H7 (cell line): ENCODE data around the gene SHB. TPM values are rescaled to one million over a fixed set of nuclear protein-coding genes. Genes with fewer than 3 reads are reported as not detected.
A peak's percentile ranks its signal among the peaks of the same experiment; 100 is the strongest.
"Not testable (repeated sequence)": the region's sequence is repeated elsewhere in the genome, so short reads cannot be mapped to it uniquely, and the experiment has no call there.

Source experiments
- DNase-seq: peaks from one replicate; pipeline ENCODE4 v3.0.0; 2012
- H3K27me3 ChIP-seq: 2 replicates; pipeline ENCODE4 v1.6.0; 2011; ENCODE audit warnings: mild to moderate bottlenecking, low read length; ENCODE audit not compliant: control insufficient read depth, insufficient read depth
- H3K36me3 ChIP-seq: replicated peaks from 2 replicates; pipeline ENCODE4 v1.5.1; 2011; ENCODE audit warnings: low read length; ENCODE audit not compliant: control insufficient read depth, insufficient read depth
- H3K4me3 ChIP-seq: 2 replicates; pipeline ENCODE4 v1.5.1; 2011; ENCODE audit warnings: low read depth, mild to moderate bottlenecking, control low read depth, low read length, moderate library complexity; ENCODE audit not compliant: insufficient read depth
- total RNA-seq: library from RNA; depleted of rRNA; stranded (reverse); fragments of >200 nt; shearing (Covaris generic); gene quantifications from 2 replicates; pipeline ENCODE4 v1.2.3, GENCODE V29; 2014

The SHB gene
- total RNA-seq, 1 experiment from 2014 or later = 18.0 TPM

DNA sequence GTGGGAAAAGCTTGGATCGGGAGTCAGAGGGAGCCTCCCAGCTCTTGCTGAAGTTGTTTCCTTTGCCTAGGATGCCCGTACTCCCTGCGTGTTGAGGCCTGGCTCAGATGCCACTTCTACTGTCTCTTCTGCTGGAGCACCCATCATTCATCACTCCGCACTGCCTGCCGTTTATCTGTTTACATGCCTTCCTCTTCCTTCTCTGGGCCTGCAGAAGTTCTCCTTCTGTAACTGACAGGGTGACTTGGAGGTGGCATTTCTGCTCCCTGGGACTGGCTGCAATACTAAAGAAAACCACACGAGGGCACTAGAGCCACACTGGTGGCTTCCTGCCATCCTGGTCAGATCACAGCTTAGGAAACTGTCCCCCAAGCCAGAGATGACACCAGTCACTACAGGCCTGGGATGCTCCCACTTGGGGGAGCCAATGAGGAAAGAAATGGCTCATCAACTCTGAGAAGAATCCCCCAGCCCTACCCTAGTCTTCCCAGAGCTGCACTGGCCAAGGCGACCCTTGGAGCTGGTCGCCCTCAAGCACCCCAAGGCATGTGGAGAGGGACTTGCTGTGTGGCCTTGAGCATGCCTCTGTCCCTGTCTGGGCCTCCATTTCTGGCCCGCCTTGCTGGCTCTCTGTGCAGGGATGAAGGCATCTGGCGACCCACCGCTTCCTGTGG is 155.4 kb downstream of the SHB start:
- DNase-seq = peak; percentile 93
- Histone ChIP-seq H3K4me3 (no peak overlapping the region), H3K36me3 (0 out of 2 replicates have a peak, but pooled peaks cover 1% of the 10 kb centered on the region), H3K27me3 (no peaks in the 10 kb centered on the region)

- Histone ChIP-seq H3K4me3 (no peak overlapping the region), H3K27me3 (no peaks in the 10 kb centered on the region), H3K36me3 (no peaks in the 10 kb centered on the region)
- peak; percentile 23 for DNase-seq
Measured at GRCh38 chr9:37911271-37911681, 157.8 kb downstream of the SHB start.

- H3K4me3 ChIP-seq = no peak overlapping the region
- no peaks in the 10 kb centered on the region for H3K36me3 ChIP-seq
- no peaks in the 10 kb centered on the region for H3K27me3 ChIP-seq
- no peak for DNase-seq
Measured at GRCh38 chr9:37910271-37910670, 158.8 kb downstream of the SHB start.

GRCh38 chr9:37909836-37910235 is 159.2 kb downstream of the SHB start:
- not testable (repeated sequence) for H3K27me3 ChIP-seq, H3K36me3 ChIP-seq, H3K4me3 ChIP-seq, DNase-seq

GRCh38 chr9:37909326-37909725 is 159.7 kb downstream of the SHB start:
- peak; percentile 7 for DNase-seq
- no peak overlapping the region for H3K4me3 ChIP-seq
- H3K36me3 ChIP-seq = no peaks in the 10 kb centered on the region

DNA sequence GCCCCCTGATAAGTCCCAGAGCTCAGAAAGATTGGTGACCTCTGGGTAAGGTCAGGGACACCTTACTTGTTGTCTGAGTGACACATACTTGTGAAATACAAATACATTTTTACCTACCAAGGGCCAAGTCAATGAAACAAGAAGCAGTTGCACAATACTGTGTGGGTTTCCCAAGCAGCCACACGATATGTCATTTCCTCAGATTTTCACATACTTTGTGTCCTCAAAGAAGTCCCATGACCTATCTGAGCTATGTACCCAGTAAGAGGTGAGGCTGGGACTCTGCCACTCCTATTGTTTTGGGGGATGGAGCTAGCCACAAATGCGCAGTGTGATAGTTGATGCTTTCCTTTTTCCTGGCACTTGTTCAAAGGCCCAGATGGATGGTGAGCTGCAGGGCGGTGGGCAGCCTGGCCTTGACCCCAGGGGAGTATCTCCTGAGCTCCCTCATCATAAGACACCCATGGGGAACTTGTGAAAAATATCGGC is 160.3 kb downstream of the SHB start:
- DNase-seq = no peak
- no peak overlapping the region for H3K4me3 ChIP-seq
- H3K27me3 ChIP-seq = no peaks in the 10 kb centered on the region
- no peaks in the 10 kb centered on the region for H3K36me3 ChIP-seq

More at GRCh38 chr9:37909326-37909725, 159.7 kb downstream of the SHB start:
- no peaks in the 10 kb centered on the region for H3K27me3 ChIP-seq

DNA sequence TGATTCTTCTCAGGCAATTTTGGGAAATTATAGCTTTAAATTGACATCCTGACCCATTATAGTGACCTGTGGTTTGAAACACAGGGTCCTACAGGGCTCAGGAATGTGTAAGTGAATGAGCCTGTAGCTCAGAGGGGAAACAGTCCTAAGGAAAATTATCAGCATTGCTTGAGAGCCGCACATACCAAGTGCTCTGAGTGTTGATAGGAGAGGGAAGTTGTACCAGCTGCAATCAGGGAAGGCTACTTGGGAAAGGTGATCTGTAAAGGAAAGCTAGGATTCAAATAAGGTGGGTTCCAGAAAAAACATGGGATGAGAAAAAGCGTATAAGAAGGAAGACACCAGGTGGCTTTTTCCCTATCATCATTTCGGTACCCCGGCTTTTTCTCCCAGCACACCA is 160.7 kb downstream of the SHB start:
- H3K4me3 ChIP-seq = no peak overlapping the region
- H3K27me3 ChIP-seq = no peaks in the 10 kb centered on the region
- no peaks in the 10 kb centered on the region for H3K36me3 ChIP-seq
- peak; percentile 8 for DNase-seq

DNA sequence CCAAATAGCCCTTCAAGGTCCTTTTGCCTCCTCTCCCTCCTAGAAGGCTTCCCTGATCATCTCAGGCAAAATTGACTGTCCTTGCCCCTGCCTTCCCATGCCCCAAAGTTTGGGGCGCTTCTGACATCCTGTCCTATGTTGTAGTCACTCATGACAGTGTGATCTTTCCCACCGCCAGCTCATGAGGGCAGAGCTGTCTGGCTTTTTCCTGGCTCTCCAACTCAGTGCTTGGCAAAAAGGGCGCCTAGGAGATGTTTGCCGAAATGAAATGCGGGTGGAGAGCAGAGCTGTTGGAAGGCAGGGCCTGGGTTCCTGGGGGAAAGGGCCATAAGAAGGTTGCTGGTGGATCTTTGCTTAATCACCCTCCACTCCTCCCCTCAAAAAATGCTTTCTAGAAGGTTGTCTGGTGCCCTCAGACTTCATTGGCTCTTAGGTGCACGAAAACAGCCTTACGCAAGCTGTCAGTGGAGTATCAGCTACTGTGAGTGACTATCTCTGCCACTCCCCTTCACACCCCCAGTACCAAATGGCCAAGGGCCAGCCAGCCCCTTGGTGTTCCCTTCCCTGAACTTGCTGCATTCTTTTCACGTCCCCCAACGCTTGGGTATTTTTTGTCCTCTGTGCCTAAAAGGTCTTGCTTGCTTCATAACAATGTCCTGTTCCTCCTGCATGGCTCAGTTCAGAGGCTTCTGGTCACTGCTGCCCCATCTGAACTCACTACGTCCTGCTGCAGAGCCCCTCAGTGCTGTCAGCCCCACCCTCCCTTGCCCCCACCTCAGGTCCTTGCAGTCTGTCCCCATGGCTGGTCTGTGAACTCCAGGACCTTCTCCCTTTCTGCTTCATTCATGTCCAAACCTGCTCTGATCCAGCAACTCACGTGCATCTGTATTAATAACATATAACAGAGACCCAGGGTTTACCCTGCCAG is 162.5 kb downstream of the SHB start:
- Histone ChIP-seq H3K36me3 (no peaks in the 10 kb centered on the region), H3K4me3 (no peak overlapping the region), H3K27me3 (no peaks in the 10 kb centered on the region)
- DNase-seq = peak; percentile 12

DNA sequence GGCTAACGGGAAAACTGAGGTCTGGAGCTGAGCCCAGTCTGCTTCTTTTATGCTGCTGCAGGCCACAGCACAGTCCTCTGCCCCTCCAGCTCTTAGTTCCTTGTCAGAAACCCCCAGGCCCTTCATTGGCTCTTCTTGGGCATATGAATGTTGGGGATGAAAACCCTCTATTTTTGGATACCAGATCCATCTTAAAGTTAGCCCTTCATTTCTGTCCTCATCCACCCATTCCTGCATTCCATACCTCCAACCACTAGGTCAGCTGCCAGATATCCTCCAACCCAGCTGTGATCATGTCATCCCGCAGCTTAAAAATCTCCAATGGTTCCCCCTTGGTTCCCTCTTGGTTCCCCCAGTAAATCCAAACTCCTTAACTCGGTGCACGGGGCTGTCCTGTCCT is 163.3 kb downstream of the SHB start:
- H3K4me3 ChIP-seq = no peak overlapping the region
- peak; percentile 8 for DNase-seq
- H3K36me3 ChIP-seq = no peaks in the 10 kb centered on the region
- no peaks in the 10 kb centered on the region for H3K27me3 ChIP-seq

- H3K36me3 ChIP-seq = no peaks in the 10 kb centered on the region
- H3K27me3 ChIP-seq = no peaks in the 10 kb centered on the region
- H3K4me3 ChIP-seq = no peak overlapping the region
- DNase-seq = no peak
Measured at GRCh38 chr9:37905131-37905505, 163.9 kb downstream of the SHB start.

DNA sequence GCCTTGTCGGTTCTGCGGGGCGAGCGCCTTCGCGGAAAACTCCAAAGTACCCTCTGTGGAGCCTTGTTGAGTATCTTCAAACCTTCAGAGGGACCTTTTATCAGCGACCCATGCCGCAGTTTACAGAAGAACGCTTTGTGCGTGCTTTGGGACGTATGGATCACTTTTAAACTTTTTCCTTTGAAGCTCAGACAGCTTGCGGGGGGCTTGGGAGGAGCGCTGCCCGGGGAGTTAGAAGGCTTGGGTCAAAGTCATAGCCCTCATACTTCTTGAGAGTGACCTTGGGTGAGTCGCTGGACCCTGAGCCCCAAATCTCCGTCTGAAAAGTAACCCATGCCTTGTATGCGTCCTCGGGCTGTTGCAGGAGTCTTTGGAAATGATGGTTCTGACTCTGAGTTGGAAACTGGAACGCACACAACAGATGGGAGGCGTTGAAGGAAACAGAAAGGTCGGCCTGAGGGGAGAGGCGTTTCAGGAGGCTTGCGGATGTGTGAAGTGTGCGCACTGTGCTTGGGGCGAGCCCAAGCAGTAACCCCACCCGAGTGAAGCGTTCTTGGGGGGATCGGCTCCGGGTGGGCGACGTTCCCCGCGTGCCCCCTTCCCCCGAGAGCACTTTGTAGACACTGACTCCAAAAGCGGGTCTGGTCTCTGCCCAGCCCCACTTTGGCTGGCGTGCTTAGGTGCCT is 164.4 kb downstream of the SHB start:
- no peaks in the 10 kb centered on the region for H3K27me3 ChIP-seq

GRCh38 chr9:37903647-37904444 is 165.2 kb downstream of the SHB start, which contains the start of gene SLC25A51:
Gene SLC25A51, minus strand, starts transcription at chr9:37904127. Its CDS starts 15,577 bp downstream, at chr9:37888550.
- Histone ChIP-seq H3K27me3 (no peaks in the 10 kb centered on the region), H3K36me3 (no peaks in the 10 kb centered on the region; the same call in 1 of the 2 replicates), H3K4me3 (peak within 1 kb of the TSS; percentile 95)
- DNase-seq = peak; percentile 98

More for the DNA sequence above, 164.4 kb downstream of the SHB start:
- Histone ChIP-seq H3K4me3 (peak overlapping the region; percentile 95), H3K36me3 (no peaks in the 10 kb centered on the region)
- peak; percentile 42 for DNase-seq

- Histone ChIP-seq H3K36me3 (no peaks in the 10 kb centered on the region; the same call in 1 of the 2 replicates), H3K4me3 (peak overlapping the region; percentile 95), H3K27me3 (no peaks in the 10 kb centered on the region)
- peak; percentile 40 for DNase-seq
Measured at GRCh38 chr9:37902796-37903646, 166.0 kb downstream of the SHB start.
